Lower leg skin (tissue), 4 donors: ENCODE data around the gene ZMYND15. TPM values are rescaled to one million over a fixed set of nuclear protein-coding genes. Genes with fewer than 3 reads are reported as not detected.

ENCODE experiments used
- DNase-seq, 2 donors: peaks; one replicate each; pipeline ENCODE4 v3.0.0-alpha.2; 2019; ENCODE audit warnings: low spot score in 2 of 2
- H3K4me3 ChIP-seq: fragments of 200-600 bp; sonication (generic); 2 replicates; pipeline ENCODE4 v1.5.1; 2017; ENCODE audit warnings: mild to moderate bottlenecking, low read depth; ENCODE audit not compliant: poor library complexity, severe bottlenecking
- CTCF ChIP-seq, 3 donors: fragments of 450-650 bp; IDR thresholded peaks; one replicate each; pipeline ENCODE4 v1.5.1; 2016; ENCODE audit warnings: antibody characterized with exemption in 3 of 3, mild to moderate bottlenecking in 3 of 3, moderate library complexity in 2 of 3
- POLR2A ChIP-seq, 2 donors: fragments of 450-650 bp; IDR thresholded peaks; one replicate each; pipeline ENCODE4 v1.6.1; 2016 to 2017; ENCODE audit warnings: antibody characterized with exemption in 2 of 2, mild to moderate bottlenecking in 1 of 2, moderate library complexity in 1 of 2
- WGBS, 2 donors: methylation state at CpG; one replicate each; pipeline ENCODE4 v1.1.5; 2018; 5-methylcytosine and 5-hydroxymethylcytosine counted together
- intact Hi-C: fragments of 100-400 bp; cut with DNase I; formaldehyde crosslinking; loops from one replicate; pipeline ENCODE4 v1.15.0; 2023; ENCODE audit warnings: low total_unique reads
- total RNA-seq, 4 donors: library from RNA; depleted of rRNA; stranded (reverse); fragments of >200 nt; gene quantifications; one replicate each; pipeline ENCODE4 v1.1.0, GENCODE V29; 2016

Gene ZMYND15
- total RNA-seq, 4 donors from 2014 or later: 0.46 to 1.7 (median 1.2) TPM; not detected in 1

GRCh38 chr17:4740025-4740351 is 355 bp downstream of the ZMYND15 start:
- peak overlapping the region; percentile 75 for H3K4me3 ChIP-seq
- 0 to 18% methylated on average over 3 to 13 of the region's 13 CpGs for WGBS, 2 donors
- no peak for DNase-seq
- intact Hi-C loops: no loop called here
- TF ChIP-seq CTCF (IDR thresholded peaks at IDR 0.05) (no peak), POLR2A (IDR thresholded peaks at IDR 0.05) (no peak)

DNA sequence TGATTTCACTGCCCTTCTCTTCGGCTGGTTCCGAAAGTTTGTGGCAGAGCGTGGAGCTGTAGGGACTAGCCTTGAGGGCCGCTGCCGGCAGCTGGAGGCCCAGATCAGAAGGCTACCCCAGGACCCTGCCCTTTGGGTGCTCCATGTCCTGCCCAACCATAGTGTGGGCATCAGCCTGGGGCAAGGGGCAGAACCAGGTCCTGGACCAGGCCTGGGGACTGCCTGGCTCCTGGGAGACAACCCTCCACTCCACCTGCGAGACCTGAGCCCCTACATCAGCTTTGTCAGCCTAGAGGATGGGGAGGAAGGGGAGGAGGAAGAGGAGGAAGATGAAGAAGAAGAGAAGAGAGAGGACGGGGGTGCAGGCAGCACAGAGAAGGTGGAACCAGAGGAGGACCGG is 951 bp downstream of the ZMYND15 start:
- TF ChIP-seq POLR2A (IDR thresholded peaks at IDR 0.05): no peak
- TF ChIP-seq CTCF (IDR thresholded peaks at IDR 0.05): no peak
- no peak overlapping the region for H3K4me3 ChIP-seq
- 94 to 95% methylated on average over 8 of the region's 8 CpGs for WGBS, 2 donors
- intact Hi-C loops: no loop called here
- DNase-seq: no peak

DNA sequence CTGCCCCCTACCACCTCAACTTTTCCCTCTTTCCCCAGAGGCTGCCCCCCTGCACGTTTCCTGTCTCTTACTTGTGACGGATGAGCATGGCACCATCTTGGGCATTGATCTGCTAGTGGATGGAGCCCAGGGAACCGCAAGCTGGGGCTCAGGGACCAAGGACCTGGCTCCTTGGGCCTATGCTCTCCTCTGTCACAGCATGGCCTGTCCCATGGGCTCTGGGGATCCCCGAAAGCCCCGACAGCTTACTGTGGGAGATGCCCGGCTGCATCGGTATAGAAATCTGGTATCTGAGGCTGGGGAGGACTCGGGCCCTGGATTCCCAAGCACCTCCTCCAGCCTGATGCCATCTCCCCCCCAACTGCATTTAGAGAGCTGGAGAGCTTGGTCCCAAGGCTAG is 1.9 kb downstream of the ZMYND15 start:
- no peak for DNase-seq
- 94 to 97% methylated on average over 5 to 8 of the region's 8 CpGs for WGBS, 2 donors
- intact Hi-C loops: no loop called here
- TF ChIP-seq POLR2A (IDR thresholded peaks at IDR 0.05) (no peak), CTCF (IDR thresholded peaks at IDR 0.05) (no peak)
- no peak overlapping the region for H3K4me3 ChIP-seq

GRCh38 chr17:4742133-4742532 is 2.5 kb downstream of the ZMYND15 start:
- WGBS, 2 donors: 65 to 73% methylated on average over 9 of the region's 9 CpGs
- intact Hi-C loops: no loop called here
- TF ChIP-seq CTCF (IDR thresholded peaks at IDR 0.05) (no peak), POLR2A (IDR thresholded peaks at IDR 0.05) (no peak)
- H3K4me3 ChIP-seq: no peak overlapping the region
- no peak for DNase-seq

GRCh38 chr17:4742629-4743028 is 3.0 kb downstream of the ZMYND15 start:
- DNase-seq: no peak
- H3K4me3 ChIP-seq: no peak overlapping the region
- intact Hi-C loops: no loop called here
- TF ChIP-seq POLR2A (IDR thresholded peaks at IDR 0.05): no peak
- WGBS, 2 donors: 67 to 82% methylated on average over 10 of the region's 10 CpGs

DNA sequence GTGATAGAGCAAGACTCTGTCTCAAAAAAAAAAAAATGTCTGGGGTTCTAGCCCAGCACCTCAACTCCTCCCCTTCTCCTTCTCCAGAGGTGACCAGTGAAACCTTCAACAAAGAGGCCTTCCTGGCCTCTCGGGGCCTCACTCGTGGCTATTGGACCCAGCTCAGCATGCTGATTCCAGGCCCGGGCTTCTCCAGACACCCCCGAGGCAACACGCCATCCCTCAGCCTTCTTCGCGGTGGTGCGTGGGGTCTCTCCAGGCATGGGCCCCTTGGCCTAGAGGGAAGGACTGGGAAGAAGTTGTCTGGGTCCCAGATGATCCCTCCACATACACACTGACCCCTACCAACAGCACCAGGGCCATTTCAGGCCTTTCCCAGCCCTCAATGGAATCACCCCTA is 3.6 kb downstream of the ZMYND15 start:
- no peak for DNase-seq
- intact Hi-C loops: no loop called here
- WGBS, 2 donors: 93 to 96% methylated on average over 8 of the region's 8 CpGs
- no peak overlapping the region for H3K4me3 ChIP-seq
- TF ChIP-seq POLR2A (IDR thresholded peaks at IDR 0.05) (no peak), CTCF (IDR thresholded peaks at IDR 0.05) (no peak)
